ENCODE data around the gene TAF5. TPM values are rescaled to one million over a fixed set of nuclear protein-coding genes. Genes with fewer than 3 reads are reported as not detected.

TAF5 gene
- total and polyA plus RNA-seq, 2 of the 4 experiments (the other 2 are of a cell fraction), result 1.9 to 3.6 TPM

GRCh38 chr10:103382769-103383168, 15.0 kb downstream of the TAF5 start:
- Histone ChIP-seq H4K8ac (ENCODE audit: low read depth in 2 of 2, low read length in 2 of 2) (no peak overlapping the region), H2BK5ac (ENCODE audit: low read depth, low read length, poor library complexity, severe bottlenecking) (no peak overlapping the region), H3K4me2 (ENCODE audit: low read depth, low read length) (no peak overlapping the region), H3K9ac (ENCODE audit: low read depth, low read length) (no peak overlapping the region), H2BK20ac (ENCODE audit: low read depth, low read length) (no peak overlapping the region), H2BK120ac (ENCODE audit: low read depth, low read length) (no peak overlapping the region), H3K9me3 (ENCODE audit: control insufficient read depth, insufficient read depth, low read length) (no peaks in the 10 kb centered on the region), H3K27me3 (ENCODE audit: control insufficient read depth, insufficient read depth, low read length) (no peaks in the 10 kb centered on the region), H3K14ac (replicated peaks; ENCODE audit: low read depth, low read length) (no peak overlapping the region), H3K18ac (ENCODE audit: low read depth, low read length) (no peak overlapping the region), H3K79me1 (ENCODE audit: low read depth in 1 of 2, low read length in 2 of 2) (no peaks in the 10 kb centered on the region), H4K5ac (ENCODE audit: low read depth, low read length) (no peak overlapping the region), H3K9me1 (ENCODE audit: insufficient read depth, low read length) (no peaks in the 10 kb centered on the region), H3K4ac (ENCODE audit: low read depth, low read length) (no peak overlapping the region), H4K91ac (ENCODE audit: insufficient read depth, low read depth, low read length) (no peak overlapping the region), H3K4me1 (ENCODE audit: control insufficient read depth, insufficient read depth, low read length) (no peaks in the 10 kb centered on the region), H3K36me3 (ENCODE audit: control insufficient read depth, insufficient read depth, low read length) (peaks cover 14% of the 10 kb centered on the region), H3K27ac (ENCODE audit: insufficient read depth, low read length) (no peak overlapping the region), H3K56ac (ENCODE audit: extremely low read depth, insufficient read depth, low read length) (no peak overlapping the region), H2BK15ac (ENCODE audit: low read depth, low read length) (no peak overlapping the region), H2AK5ac (ENCODE audit: low read depth, low read length) (no peak overlapping the region), H2AFZ (replicated peaks; ENCODE audit: low read length, poor library complexity) (no peak overlapping the region), H3K23ac (ENCODE audit: low read depth, low read length) (no peak overlapping the region), H2AK9ac (replicated peaks; ENCODE audit: low read depth, low read length, poor library complexity) (no peak overlapping the region), H4K20me1 (ENCODE audit: insufficient read depth, low read length) (no peaks in the 10 kb centered on the region), H3K4me3 (ENCODE audit: insufficient read depth, low read depth, low read length) (no peak overlapping the region)
- CTCF ChIA-PET, result no interaction called here
- in situ Hi-C loops (cut with MboI; ENCODE audit: low sequenced_read_pairs), result no loop called here
- intact Hi-C loops (cut with micrococcal nuclease), result no loop called here
- BruUV-seq (replicated peaks), result no TSS peak
- WGBS, 2 experiments (ENCODE audit: extremely low coverage in 2 of 2, insufficient read length in 1 of 2), result 93% methylated on average over 2 of the region's 5 CpGs; no CpG with 5 or more reads in 1 of the 2 experiments
- POLR2A ChIA-PET (ENCODE audit: unreplicated experiment), result no interaction called here
- dilution Hi-C loops (cut with HindIII; ENCODE audit: low sequenced_read_pairs, unreplicated experiment), result no loop called here
- DNase-seq (no peak), ATAC-seq (ENCODE audit: low read depth) (no peak)
- TF ChIP-seq POLR2A (IDR thresholded peaks at IDR 0.05; ENCODE audit: low read depth, low read length) (no peak), FOS (IDR thresholded peaks at IDR 0.05; ENCODE audit: low read depth, low read length) (no peak), CHD1 (IDR thresholded peaks at IDR 0.05; ENCODE audit: low read depth, low read length) (no peak), ELK1 (IDR thresholded peaks at IDR 0.05; ENCODE audit: borderline replicate concordance, low read depth, low read length) (no peak), RAD21 (IDR thresholded peaks at IDR 0.05; ENCODE audit: low read length) (no peak), MAFK (IDR thresholded peaks at IDR 0.05; ENCODE audit: low read depth, low read length) (no peak), RFX5 (IDR thresholded peaks at IDR 0.05; ENCODE audit: low read depth, low read length) (no peak), NFE2L2 (IDR thresholded peaks at IDR 0.05; ENCODE audit: low read depth, low read length) (no peak), SMC3 (IDR thresholded peaks at IDR 0.05; ENCODE audit: low read depth, low read length) (no peak), MAZ (IDR thresholded peaks at IDR 0.05; ENCODE audit: borderline replicate concordance, low read depth, low read length) (no peak), RCOR1 (IDR thresholded peaks at IDR 0.05; ENCODE audit: insufficient replicate concordance, low read length) (no peak), MXI1 (IDR thresholded peaks at IDR 0.05; ENCODE audit: borderline replicate concordance, low read depth, low read length) (no peak), CEBPB (IDR thresholded peaks at IDR 0.05; ENCODE audit: low read depth, low read length) (no peak), BHLHE40 (IDR thresholded peaks at IDR 0.05; ENCODE audit: low read depth, low read length) (no peak)
- TF ChIP-seq, protein P1, sequence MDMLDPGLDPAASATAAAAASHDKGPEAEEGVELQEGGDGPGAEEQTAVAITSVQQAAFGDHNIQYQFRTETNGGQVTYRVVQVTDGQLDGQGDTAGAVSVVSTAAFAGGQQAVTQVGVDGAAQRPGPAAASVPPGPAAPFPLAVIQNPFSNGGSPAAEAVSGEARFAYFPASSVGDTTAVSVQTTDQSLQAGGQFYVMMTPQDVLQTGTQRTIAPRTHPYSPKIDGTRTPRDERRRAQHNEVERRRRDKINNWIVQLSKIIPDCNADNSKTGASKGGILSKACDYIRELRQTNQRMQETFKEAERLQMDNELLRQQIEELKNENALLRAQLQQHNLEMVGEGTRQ (IDR thresholded peaks at IDR 0.05; ENCODE audit: low read depth, low read length), result no peak
- TF ChIP-seq, protein P2, sequence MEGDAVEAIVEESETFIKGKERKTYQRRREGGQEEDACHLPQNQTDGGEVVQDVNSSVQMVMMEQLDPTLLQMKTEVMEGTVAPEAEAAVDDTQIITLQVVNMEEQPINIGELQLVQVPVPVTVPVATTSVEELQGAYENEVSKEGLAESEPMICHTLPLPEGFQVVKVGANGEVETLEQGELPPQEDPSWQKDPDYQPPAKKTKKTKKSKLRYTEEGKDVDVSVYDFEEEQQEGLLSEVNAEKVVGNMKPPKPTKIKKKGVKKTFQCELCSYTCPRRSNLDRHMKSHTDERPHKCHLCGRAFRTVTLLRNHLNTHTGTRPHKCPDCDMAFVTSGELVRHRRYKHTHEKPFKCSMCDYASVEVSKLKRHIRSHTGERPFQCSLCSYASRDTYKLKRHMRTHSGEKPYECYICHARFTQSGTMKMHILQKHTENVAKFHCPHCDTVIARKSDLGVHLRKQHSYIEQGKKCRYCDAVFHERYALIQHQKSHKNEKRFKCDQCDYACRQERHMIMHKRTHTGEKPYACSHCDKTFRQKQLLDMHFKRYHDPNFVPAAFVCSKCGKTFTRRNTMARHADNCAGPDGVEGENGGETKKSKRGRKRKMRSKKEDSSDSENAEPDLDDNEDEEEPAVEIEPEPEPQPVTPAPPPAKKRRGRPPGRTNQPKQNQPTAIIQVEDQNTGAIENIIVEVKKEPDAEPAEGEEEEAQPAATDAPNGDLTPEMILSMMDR (conservative IDR thresholded peaks at IDR 0.05; ENCODE audit: low read depth, low read length), result no peak

All from IMR-90 (cell line).